NCI-H460 (cell line): Measurements from ENCODE around the gene AMPD1. TPM values are rescaled to one million over a fixed set of nuclear protein-coding genes. Genes with fewer than 3 reads are reported as not detected.
A peak's percentile ranks its signal among the peaks of the same experiment; 100 is the strongest.

ENCODE experiments used
- DNase-seq: peaks from one replicate; pipeline ENCODE4 v3.0.0-alpha.2; 2016; ENCODE audit warnings: low read depth; ENCODE audit errors: extremely low read depth
- polyA plus RNA-seq: library from polyadenylated mRNA; depleted of rRNA; stranded (reverse); fragments of >200 nt; gene quantifications from 2 replicates; pipeline ENCODE4 v1.2.3, GENCODE V29; 2014; cell fraction: nucleus; rRNA removed
- total RNA-seq: library from RNA; depleted of rRNA; stranded (reverse); fragments of >200 nt; shearing (Covaris generic); gene quantifications from 2 replicates; pipeline ENCODE4 v1.2.3, GENCODE V29; 2014; rRNA removed

Gene AMPD1
- total RNA-seq, result not detected in 2 replicates
- not detected in 2 replicates for polyA plus RNA-seq

DNA sequence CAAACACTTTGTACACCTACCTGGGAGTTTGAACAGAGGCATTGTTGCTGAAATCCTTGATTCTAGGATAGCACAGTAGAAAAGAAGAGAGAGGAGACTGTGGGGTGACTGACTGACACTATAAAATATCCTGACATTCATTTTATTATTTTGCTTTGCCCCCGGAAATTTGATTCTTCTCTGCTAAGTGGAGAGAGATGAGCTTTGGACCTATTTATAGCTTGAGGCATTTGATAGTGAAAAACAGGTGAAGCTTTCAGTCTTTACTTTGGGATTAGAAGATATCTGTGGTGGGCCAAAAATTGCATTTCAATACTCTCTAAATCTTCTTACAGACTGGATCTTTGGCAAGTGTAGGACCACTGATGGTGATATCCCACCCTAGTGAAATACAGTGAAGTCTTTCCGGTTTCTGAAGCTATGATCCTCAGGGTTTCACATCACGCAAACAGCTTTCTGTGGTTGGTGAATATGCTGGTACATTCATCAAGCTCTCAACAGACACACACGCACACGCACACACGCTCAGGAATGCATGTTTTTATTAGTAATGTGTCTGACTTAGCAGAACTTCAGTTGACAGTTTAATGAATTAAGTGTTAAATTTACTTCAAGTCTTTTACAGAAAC is at the start of gene AMPD1:
AMPD1 (minus strand) TSS at position 117 of the 629 bp plus-strand sequence; CDS start at position 42, 75 bp downstream.
- DNase-seq, result no peak

DNA sequence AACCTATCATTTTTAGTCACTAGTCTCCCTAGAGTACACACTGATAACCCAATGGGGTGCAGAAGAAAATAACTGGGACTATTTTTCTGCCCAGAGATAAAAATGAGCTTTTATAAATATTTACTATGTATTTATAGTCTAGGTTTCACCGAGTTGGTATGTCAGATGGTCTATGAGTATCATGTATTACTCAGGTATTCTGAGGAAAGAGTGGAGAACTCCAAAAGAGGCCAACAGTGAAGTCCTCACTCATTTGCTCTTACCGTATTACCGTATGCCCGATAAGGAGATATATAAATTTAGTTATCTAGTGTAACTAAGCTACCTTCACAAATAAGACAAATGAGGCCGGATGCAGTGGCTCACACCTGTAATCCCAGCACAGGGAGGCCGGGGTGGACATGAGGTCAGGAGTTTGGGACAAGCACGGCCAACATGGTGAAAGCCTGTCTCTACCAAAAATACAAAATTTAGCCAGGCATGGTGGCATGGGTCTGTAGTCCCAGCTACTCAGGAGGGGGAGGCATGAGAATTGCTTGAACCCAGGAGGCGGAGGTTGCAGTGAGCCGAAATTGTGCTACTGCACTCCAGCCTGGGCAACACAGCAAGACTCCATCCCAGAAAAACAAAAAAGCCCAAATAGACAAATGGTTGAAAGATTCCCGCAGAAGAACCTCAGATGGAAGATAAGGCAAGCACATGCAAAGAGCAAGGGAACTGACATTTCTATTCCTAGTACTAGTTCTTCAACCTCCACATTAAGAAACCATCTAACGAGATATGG is 46.8 kb upstream of the AMPD1 start:
- DNase-seq, result no peak

DNA sequence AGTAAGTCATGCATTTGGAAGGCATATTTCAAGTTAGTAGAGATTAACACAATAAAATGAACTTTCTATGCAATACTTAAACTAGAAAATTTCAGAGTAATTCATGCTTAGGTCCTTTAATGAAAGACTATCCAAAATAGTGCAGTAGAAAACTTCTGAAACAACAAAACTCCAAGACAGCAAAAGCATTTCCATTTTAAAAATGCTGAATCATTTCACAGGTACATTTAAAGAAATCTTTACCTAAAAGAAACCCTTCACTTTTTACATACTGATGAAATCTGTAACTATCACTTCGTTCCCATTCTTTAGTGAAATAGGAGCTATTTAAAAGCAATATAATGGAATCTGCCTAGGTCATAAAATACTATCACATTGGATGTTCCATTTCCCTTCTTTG is 45.0 kb upstream of the AMPD1 start:
- no peak for DNase-seq

DNA sequence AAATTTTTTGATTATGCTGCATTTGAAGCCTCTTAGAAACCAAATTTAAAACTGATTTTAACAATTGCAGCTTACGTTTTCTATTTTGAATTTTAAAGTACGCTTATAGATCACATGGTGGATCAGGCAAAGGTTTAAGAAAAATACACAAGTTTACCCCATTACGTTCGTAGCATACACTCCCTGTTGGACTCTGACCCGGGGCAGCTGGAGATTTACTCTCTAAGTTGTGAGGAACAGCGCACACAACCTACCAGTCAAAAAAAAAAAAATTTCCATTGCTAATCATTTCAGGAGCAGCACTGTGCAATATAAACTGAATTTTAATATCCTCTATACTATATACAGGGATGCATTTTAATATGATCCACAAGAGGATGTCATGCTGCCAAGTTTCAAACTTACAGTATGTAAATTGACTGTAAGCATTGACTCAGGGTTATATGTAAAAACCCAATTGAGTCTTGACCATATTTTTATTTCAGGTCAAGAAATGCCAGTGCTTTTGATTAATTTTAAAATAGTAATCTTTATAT is 42.0 kb upstream of the AMPD1 start:
- no peak for DNase-seq

DNA sequence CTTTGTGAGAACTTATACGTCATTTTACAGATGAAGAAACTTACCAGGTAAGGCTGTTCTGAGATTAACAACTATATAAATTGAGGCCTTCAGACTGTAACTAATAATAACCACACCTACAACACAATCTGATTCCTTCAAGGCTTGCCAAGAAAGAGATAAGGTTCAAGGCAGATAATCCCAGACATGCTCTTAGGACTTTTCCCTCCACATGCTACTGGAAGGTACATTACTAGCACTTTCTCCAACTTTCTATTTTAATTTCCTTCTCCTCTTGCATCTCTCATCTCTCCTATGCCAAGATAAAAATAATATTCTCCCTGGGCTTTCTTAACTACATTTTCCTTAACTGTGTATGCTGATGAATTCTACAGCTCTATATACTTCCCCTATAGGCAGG is 40.1 kb upstream of the AMPD1 start:
- DNase-seq, result no peak

DNA sequence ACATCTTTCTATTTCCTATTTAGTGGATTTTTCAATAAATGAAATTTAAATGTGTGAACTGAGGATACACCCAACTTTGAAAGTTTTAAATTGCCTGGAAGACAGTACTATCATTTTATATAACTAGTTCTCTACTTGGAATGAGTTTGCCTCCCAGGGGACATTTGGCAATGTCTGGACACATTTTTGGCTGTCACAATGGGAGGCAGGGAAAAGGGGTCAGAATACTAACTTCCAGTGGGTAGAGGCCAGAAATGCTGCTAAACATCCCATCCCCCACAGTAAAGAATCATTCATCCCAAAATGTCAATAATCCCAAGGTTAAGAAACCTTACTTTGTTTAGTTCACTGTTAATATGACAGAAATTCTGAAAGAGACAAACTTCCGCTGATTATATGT is 34.4 kb upstream of the AMPD1 start:
- DNase-seq, result no peak

DNA sequence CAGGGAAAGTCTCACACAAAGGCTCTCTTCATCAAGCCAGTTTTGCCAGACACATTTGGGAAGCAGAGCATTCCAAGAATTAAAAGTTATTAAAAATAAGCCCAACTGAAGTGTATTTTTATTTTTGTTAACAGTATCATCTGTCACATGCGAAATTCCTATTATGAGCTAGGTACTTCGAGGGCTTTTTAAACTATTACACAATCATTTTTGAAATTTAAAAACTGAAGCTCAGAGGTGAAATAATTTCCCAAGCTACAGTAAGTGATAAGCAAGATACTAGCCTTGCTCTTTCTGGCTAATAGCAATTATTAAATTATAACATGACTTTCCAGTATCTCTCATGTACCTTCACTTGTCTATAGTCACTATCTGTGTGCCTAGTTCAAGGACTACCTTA is 33.2 kb upstream of the AMPD1 start:
- no peak for DNase-seq

DNA sequence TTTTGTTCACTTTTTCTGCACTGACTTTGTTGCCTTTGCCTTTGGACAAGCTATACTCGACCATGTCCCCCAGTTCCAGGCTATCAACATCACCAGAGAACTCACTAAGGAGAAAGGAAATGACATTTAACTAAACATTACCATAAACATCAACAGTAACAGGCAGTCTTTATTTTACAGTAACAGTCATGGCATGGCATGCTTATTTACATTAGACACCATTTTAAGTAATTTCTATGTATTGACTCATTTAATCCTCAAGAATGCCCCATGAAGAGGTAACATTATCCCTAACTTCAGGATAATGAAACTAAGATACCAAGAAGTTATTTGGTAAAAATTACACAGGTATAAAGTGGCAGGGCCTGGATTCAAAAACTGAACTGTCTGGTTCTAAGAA is 29.9 kb upstream of the AMPD1 start:
- DNase-seq, result no peak

DNA sequence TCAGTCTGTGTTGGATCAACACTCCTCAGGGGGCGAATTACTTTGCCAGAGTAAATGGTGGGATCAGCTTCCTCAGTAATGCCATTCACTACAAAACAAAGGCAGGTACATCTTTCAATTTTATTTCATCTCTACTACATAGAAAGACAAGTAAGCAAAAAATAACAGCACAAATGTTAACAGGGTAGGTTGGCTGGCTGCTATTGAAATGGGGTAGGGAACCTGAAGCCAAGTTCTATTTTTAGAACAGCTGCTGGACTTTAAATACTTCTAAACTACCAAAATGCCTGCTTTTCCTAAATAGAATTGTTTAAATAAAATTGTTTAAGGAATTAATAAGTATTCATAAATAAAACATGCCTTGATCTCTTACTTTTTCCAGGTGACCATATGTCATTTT is 28.6 kb upstream of the AMPD1 start:
- no peak for DNase-seq

DNA sequence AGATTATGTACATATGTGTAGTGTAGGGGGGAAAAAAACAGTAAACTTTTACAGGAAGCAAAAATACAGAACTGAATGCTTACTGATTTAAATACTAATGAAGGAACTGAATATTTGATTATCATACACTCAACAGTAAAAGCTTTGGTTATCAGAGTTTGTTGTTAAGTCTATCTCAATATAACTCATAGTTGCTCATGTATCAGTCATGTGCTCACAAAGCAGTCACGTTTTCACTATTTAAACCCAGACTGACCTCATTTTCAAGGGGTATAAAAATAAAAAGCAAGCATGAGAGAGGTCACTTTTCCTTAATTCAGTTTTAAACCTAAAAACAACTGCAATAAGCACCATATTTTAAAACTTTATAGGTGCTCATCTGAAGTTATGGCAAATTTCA is 28.1 kb upstream of the AMPD1 start:
- no peak for DNase-seq

DNA sequence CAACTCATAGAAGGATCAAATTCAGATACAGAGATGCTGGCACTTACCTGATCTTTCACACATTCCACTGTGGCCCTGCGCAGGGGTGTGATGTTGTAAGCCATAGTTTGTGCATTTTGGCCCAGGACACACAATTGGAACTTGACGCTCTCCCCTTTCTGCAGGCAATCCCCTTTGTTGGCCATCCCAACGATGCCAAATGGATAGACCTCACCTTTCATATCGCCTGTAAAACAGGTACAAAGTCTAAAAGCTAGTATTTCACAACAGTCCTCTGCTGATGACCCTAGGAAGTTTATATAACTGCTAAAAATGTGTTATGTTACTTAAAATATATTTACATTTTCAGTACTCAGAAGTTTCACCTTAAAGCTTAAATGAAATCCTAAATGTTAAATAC is 25.1 kb upstream of the AMPD1 start:
- no peak for DNase-seq

DNA sequence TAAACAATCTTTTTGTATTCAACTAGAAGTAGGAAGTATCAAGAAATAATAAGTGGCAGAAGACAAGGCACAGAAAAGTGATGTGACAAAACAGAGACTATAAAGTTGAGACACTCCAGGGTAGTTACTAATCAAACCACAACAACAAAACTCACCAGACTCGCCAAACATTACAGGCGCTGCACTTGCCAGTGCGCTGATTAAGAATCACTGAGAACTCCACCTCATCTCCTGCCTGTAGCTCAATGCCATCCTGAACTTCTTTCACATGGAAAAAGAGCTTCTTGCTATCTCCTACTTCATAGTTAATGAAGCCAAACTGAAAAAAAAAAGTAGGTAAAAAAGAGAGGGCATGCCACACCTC is 24.1 kb upstream of the AMPD1 start:
- DNase-seq, result no peak

DNA sequence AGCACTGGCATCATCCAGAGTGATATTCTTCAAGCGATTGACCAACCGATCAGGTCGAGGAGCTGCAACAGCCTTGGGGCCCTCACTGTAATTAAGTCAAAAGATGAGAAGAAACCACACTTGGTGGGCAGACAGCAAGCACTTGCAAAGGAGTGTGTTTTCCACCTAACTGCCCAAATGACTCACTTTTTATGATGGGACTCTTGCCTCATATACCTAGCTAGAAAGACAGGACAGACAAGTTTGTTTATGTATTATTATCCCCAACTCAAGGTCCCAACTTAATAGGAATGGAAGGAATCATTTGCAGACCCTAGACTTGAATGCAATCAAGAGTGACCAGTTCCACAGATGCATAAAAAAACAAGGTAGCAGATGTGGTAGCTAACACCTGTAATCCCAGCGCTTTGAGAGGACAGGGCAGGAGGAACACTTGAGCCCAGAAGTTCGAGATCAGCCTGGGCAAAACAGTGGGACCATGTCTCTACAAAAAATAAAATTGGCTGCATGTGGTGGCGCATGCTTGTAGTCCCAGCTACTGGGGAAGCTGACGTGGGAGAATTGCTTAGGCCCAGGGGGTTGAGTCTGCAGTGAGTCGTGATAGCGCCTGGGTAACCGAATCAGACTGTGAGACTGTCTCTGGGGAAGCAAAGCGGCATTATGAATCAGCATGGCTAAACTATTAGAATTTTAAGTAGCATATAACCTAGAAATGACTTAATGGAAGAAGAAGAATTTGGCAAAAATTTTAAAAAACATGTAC is 23.5 kb upstream of the AMPD1 start:
- DNase-seq, result no peak

DNA sequence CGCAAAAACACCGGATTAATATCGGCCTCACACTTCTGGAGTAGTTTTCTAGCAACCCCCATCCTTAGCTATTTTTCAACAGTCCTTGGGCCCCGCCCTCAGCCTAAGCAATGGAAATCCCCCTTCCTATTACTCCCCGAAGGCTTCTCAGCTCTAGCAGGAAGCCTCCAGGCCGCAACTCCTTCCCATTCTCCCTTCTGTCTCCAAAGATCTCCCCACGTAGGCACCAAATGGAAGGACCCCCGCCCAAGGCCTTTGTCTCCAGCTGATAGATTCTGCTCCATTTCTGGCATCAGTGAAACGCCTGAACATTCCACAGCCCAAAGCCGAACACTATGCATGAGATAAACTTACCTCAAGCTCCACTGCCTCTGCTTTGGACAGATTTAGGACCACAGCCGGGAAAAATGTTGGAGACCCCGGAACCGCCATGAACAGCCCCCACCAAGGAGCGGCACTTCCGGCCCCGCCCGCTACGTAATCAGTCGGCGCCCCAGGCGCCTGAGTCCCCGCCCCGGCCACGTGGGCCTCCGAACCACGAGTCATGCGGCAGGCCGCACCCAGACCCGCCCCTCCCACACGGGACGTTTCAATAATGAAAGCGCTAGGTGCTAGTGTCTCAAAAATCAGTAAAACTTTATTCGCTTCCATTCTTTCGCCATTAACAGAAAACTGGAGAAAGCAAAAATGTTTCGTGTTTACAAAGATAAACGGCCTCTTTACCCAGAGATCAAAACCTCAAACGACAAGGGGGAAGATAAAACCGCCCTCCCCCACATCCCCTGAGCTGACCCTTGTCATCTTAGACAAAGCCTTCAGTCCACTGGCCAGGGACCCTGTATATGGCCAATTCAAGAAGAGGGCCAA is 21.2 kb upstream of the AMPD1 start, which contains the start of gene NRAS:
NRAS (minus strand) TSS at position 468 of the 867 bp plus-strand sequence. CDS start 611 bp downstream, outside the sequence.
- peak; percentile 78 for DNase-seq

DNA sequence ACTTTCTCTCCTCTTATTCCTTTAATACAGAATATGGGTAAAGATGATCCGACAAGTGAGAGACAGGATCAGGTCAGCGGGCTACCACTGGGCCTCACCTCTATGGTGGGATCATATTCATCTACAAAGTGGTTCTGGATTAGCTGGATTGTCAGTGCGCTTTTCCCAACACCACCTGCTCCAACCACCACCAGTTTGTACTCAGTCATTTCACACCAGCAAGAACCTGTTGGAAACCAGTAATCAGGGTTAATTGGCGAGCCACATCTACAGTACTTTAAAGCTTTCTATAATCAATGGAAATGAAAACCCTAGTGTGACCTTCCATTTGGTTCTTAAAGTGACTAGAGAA is 20.6 kb upstream of the AMPD1 start:
- no peak for DNase-seq

DNA sequence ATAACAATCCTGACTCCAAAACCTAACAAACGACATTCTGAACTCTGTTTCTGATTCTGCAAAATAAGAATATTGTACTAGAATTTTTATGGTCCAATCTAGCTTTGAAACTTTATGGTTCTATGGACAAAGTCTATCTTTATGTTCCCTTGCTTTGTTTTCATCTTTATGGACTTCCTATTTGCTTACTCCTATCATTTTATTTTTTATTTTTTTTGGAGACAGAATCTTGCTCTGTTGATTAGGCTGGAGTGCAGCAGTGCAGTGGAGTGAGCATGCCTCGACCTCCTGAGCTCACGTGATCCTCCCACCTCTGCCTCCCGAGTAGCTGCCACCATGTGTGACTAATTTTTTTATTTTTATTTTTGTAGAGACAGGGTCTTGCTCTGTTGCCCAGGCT is 17.6 kb upstream of the AMPD1 start:
- DNase-seq, result no peak

DNA sequence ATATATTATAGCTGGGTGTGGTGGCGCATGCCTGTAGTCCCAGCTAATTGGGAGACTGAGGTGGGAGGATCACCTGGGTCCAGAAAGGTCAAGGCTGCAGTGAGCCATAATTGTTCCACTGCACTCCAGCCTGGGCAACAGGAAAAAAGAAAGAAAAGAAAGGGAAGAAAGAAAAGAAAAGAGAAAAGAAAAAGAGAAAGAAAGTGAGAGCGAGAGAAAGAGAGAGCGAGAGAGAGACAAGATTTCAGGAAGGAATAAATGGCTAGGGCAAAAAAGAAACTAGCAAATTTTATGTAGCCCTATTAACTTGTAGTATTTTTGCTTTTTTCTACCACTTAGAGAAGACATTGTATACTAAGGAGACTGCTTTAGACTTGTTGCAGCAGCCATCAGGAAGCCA is 15.0 kb upstream of the AMPD1 start:
- DNase-seq, result no peak

DNA sequence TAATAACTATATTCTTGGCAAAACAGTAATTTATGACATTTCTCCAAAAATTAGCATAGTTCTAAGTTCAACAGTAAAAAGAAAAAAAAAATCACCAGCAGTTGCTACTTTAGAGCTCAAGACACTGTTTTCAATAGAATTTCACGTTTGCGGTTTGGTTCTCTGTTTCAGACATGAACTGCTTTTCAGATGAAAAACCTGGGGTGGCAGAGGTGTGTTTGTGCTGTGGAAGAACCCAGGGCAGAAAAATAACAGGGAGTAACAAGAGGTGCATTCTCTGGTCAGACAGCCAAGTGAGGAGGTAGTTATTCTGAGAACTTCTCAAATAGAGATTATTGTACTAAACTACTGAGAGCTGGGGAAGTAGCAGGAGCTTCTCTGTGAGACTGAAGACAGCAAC is 12.3 kb upstream of the AMPD1 start:
- no peak for DNase-seq

DNA sequence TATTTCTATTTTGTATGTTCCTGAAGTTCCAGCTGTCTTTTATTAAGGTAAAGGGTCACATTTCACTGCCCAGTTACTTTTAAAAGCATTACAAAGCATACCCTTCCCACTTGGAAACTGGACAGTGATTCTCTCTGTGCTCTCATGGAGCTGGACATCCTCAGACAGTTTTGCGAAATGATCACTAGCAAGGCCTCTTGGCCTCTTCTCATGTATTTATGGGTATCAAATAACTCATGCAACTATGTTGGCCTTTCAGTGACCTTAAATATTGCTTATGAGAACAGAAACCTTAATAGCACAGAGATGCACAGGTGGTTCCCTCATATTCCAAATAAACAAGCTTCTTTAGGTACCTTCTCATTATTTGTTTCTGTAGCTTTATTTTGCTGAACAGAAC is 7.9 kb upstream of the AMPD1 start:
- DNase-seq, result no peak

DNA sequence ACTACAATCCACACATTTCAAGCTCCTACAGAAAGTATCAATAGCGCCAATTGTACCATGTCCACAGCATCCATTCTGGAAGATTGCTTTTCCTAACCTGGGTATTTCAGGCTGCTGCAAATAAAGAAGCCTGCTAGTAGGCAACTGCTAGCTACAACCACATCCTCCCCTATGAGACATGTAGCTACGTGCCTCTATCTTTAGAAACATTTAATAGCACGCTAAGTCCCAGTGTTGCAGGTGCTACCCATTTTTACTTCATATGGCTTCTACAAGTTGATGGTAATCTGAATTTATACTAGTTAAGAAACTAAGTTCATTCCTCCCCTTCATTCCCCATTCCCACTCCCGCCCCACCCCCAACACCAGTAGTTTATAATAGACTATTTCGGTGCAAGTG is 7.4 kb upstream of the AMPD1 start:
- DNase-seq, result no peak
